GM12878 (cell line): Measurements from ENCODE around the gene EPS8. TPM values are rescaled to one million over a fixed set of nuclear protein-coding genes. Genes with fewer than 3 reads are reported as not detected.

Experiments used
- ATAC-seq: fragments of 200-7000 bp; cut with Tn5 transposase; 3 replicates; pipeline ENCODE4 v1.9.1; 2020; ENCODE audit warnings: mild to moderate bottlenecking, moderate library complexity
- BruUV-seq: library from RNA; stranded (reverse); fragments of 400-500 nt; replicated peaks from 2 replicates; lab custom pipeline; 2021; lab: Mats Ljungman, UMichigan
- CTCF ChIA-PET: fragments of 300-600 bp; sonication (Branson Sonifier 250); formaldehyde crosslinking; extraction: SDS; loops from one replicate; lab custom pipeline; 2021; ENCODE audit warnings: inconsistent platforms; lab: Yijun Ruan, JAX
- POLR2A ChIA-PET: fragments of 350-600 bp; formaldehyde crosslinking; extraction: SDS; loops from one replicate; lab custom pipeline; 2021; ENCODE audit warnings: inconsistent platforms; lab: Charles Lee
- RAD21 ChIA-PET: fragments of 300-600 bp; sonication (Branson Sonifier 250); formaldehyde crosslinking; loops from one replicate; lab custom pipeline; 2023; ENCODE audit warnings: antibody characterized with exemption; ENCODE audit not compliant: unreplicated experiment; lab: Charles Lee
- SMC1A ChIA-PET: fragments of 300-600 bp; sonication (Branson Sonifier 250); formaldehyde crosslinking; loops from one replicate; lab custom pipeline; 2023; ENCODE audit not compliant: unreplicated experiment, uncharacterized antibody; lab: Charles Lee
- DNase-seq: peaks from one replicate; pipeline ENCODE4 v3.0.0-alpha.2; 2011; ENCODE audit warnings: low read depth, low spot score
- FAIRE-seq: peaks from 3 replicates; lab custom pipeline; 2011; peaks lifted over from hg19 to GRCh38; lab: Jason Lieb, UNC
- H2AFZ ChIP-seq: 2 replicates; pipeline ENCODE4 v1.6.0; 2011; ENCODE audit warnings: low read depth, low read length, control low read depth; ENCODE audit not compliant: control insufficient read depth
- H3K27ac ChIP-seq: 2 replicates; pipeline ENCODE4 v1.5.1; 2011; ENCODE audit warnings: control low read depth; ENCODE audit not compliant: control insufficient read depth, insufficient read depth
- H3K27me3 ChIP-seq, 2 experiments: replicated peaks in 1 of 2; 2 replicates each; pipeline versions ENCODE4 v1.6.0 to v1.6.1; 2011; ENCODE audit warnings: low read length in 1 of 2; ENCODE audit not compliant: control insufficient read depth in 2 of 2, insufficient read depth in 2 of 2
- H3K36me3 ChIP-seq, 2 experiments: 2 replicates each; pipeline ENCODE4 v1.5.1; 2011; ENCODE audit warnings: low read length in 1 of 2; ENCODE audit not compliant: control insufficient read depth in 2 of 2, insufficient read depth in 2 of 2
- H3K4me1 ChIP-seq: 2 replicates; pipeline ENCODE4 v1.6.1; 2011; ENCODE audit warnings: mild to moderate bottlenecking, low read length, moderate library complexity, mixed read lengths; ENCODE audit not compliant: control insufficient read depth, insufficient read depth
- H3K4me2 ChIP-seq: 2 replicates; pipeline ENCODE4 v1.6.0; 2011; ENCODE audit warnings: control low read depth; ENCODE audit not compliant: control insufficient read depth, insufficient read depth
- H3K4me3 ChIP-seq: fragments of 200-600 bp; sonication (generic); 2 replicates; pipeline ENCODE4 v1.5.1; 2016
- H3K79me2 ChIP-seq: 2 replicates; pipeline ENCODE4 v1.6.0; 2011; ENCODE audit warnings: low read length; ENCODE audit not compliant: control insufficient read depth, insufficient read depth
- H3K9ac ChIP-seq: 2 replicates; pipeline ENCODE4 v1.8.0; 2011; ENCODE audit warnings: low read length, control low read depth, mixed read lengths; ENCODE audit not compliant: control insufficient read depth, insufficient read depth
- H3K9me3 ChIP-seq: replicated peaks from 3 replicates; pipeline ENCODE4 v1.5.1; 2011; ENCODE audit warnings: mild to moderate bottlenecking, low read length; ENCODE audit not compliant: control insufficient read depth, insufficient read depth
- H4K20me1 ChIP-seq: 2 replicates; pipeline ENCODE4 v1.6.0; 2011; ENCODE audit not compliant: control insufficient read depth, insufficient read depth
- BCLAF1 ChIP-seq: fragments of 450-650 bp; IDR thresholded peaks from 2 replicates; pipeline ENCODE4 v1.6.1; 2017; ENCODE audit warnings: antibody characterized with exemption, mild to moderate bottlenecking, moderate library complexity
- BRCA1 ChIP-seq: IDR thresholded peaks from 2 replicates; pipeline ENCODE4 v1.6.1; 2011; ENCODE audit warnings: low read depth, low read length, improper control_type of control experiment
- MEF2A ChIP-seq: IDR thresholded peaks from 2 replicates; pipeline ENCODE4 v1.6.1; 2011; ENCODE audit warnings: low read depth, mild to moderate bottlenecking, low read length, moderate library complexity; ENCODE audit not compliant: insufficient read depth
- NKRF ChIP-seq: fragments of 450-650 bp; conservative IDR thresholded peaks from 2 replicates; pipeline ENCODE4 v1.6.1; 2017; ENCODE audit warnings: mild to moderate bottlenecking, moderate library complexity
- POLR2A ChIP-seq: IDR thresholded peaks from 2 replicates; pipeline ENCODE4 v1.6.1; 2011; ENCODE audit warnings: low read depth, mild to moderate bottlenecking, low read length
- RAD21 ChIP-seq: IDR thresholded peaks from 2 replicates; pipeline ENCODE4 v1.6.1; 2011; ENCODE audit warnings: mild to moderate bottlenecking, low read depth, low read length, moderate library complexity; ENCODE audit not compliant: insufficient read depth
- RELA ChIP-seq: fragments of 450-650 bp; IDR thresholded peaks from 2 replicates; pipeline ENCODE4 v1.8.0; 2014; ENCODE audit warnings: borderline replicate concordance; ENCODE audit not compliant: partially characterized antibody
- RELB ChIP-seq: fragments of 450-650 bp; IDR thresholded peaks from 2 replicates; pipeline ENCODE4 v1.6.1; 2017; ENCODE audit warnings: low read depth, mild to moderate bottlenecking, moderate library complexity
- SMAD1 ChIP-seq: fragments of 450-650 bp; IDR thresholded peaks from 2 replicates; pipeline ENCODE4 v1.6.1; 2018; ENCODE audit warnings: mild to moderate bottlenecking, low read depth; ENCODE audit not compliant: partially characterized antibody
- SREBF1 ChIP-seq: IDR thresholded peaks from 2 replicates; pipeline ENCODE4 v1.6.1; 2012; ENCODE audit warnings: mild to moderate bottlenecking, low read length
- TARDBP ChIP-seq: IDR thresholded peaks from 2 replicates; pipeline ENCODE4 v1.6.1; 2016; ENCODE audit warnings: borderline replicate concordance
- YY1 ChIP-seq: IDR thresholded peaks from 2 replicates; pipeline ENCODE4 v1.6.1; 2011; ENCODE audit warnings: low read depth, mild to moderate bottlenecking, low read length
- ZNF592 ChIP-seq: fragments of 450-650 bp; IDR thresholded peaks from 2 replicates; pipeline ENCODE4 v1.6.1; 2017; ENCODE audit warnings: mild to moderate bottlenecking, moderate library complexity
- ZNF622 ChIP-seq: fragments of 450-650 bp; IDR thresholded peaks from 2 replicates; pipeline ENCODE4 v1.6.1; 2017; ENCODE audit warnings: mild to moderate bottlenecking, inconsistent platforms
- WGBS: methylation state at CpG from one replicate; pipeline ENCODE4 v1.1.6; 2016; ENCODE audit warnings: low lambda C conversion rate; ENCODE audit not compliant: insufficient replicate concordance, insufficient coverage; ENCODE audit errors: missing lambda C conversion rate; 5-methylcytosine and 5-hydroxymethylcytosine counted together
- in situ Hi-C: fragments of 300-500 bp; cut with MboI; formaldehyde crosslinking; loops from 9 replicates; pipeline ENCODE4 v1.14.3; 2018; ENCODE audit warnings: mixed read lengths
- intact Hi-C: fragments of 100-400 bp; cut with micrococcal nuclease; formaldehyde crosslinking; loops from one replicate; pipeline ENCODE4 v1.14.2; 2022; ENCODE audit not compliant: unreplicated experiment
- polyA plus RNA-seq, 11 experiments: library from polyadenylated mRNA; depleted of rRNA in 4 of 11; unstranded in 6 of 11; stranded (reverse) in 5 of 11; fragments of >200 nt; fragmentation: Nextera tagmentation in 4 of 11; fragmentation: Illumina TruSeq in 1 of 11; extraction: Ambion mirVana in 4 of 11; extraction: Trizol in 1 of 11; gene quantifications; 1 replicate in 1 of 11; 2 replicates in 10 of 11; pipeline versions ENCODE4 v1.2.1 to v1.2.3, GENCODE V29; 2011 to 2016; ENCODE audit warnings: inconsistent platforms in 2 of 11, missing spikeins in 2 of 11, low read depth in 1 of 11
- total RNA-seq, 4 experiments: library from RNA; depleted of rRNA in 3 of 4; stranded (reverse); fragments of >200 nt in 3 of 4; fragmentation: Illumina TruSeq in 1 of 4; extraction: Trizol in 1 of 4; gene quantifications; 2 replicates each; pipeline versions ENCODE4 v1.2.1 to v1.2.3, GENCODE V29; 2013 to 2021

EPS8 gene
- total and polyA plus RNA-seq, 10 of the 15 experiments (the other 5 are each of a cell fraction or from before 2014, with no cell fraction given) = 1.3 to 127 (median 3.4) TPM

GRCh38 chr12:15701206-15701605 is 88.0 kb downstream of the EPS8 start:
- ChIA-PET RAD21 (interaction anchor here (0.9 to 1.0 kb wide), 2 partner anchors 32 to 95 kb away, joined by 3 to 4 read pairs; no protein-coding TSS in a partner anchor), CTCF (no interaction called here), SMC1A (interaction anchor here (0.9 to 1.3 kb wide), 3 partner anchors 12 to 30 kb away, joined by 4 to 5 read pairs (median 4); no protein-coding TSS in a partner anchor), POLR2A (interaction anchor here (0.5 to 1.0 kb wide), 2 partner anchors 30 to 155 kb away, joined by 3 to 4 read pairs; no protein-coding TSS in a partner anchor)
- Histone ChIP-seq H3K9ac (no peak overlapping the region), H3K36me3 (no peaks in the 10 kb centered on the region), H2AFZ (no peak overlapping the region), H3K27me3 (no peaks in the 10 kb centered on the region), H4K20me1 (no peaks in the 10 kb centered on the region), H3K4me1 (no peaks in the 10 kb centered on the region), H3K9me3 (no peaks in the 10 kb centered on the region), H3K4me2 (no peak overlapping the region), H3K27ac (no peak overlapping the region), H3K79me2 (no peaks in the 10 kb centered on the region), H3K4me3 (no peak overlapping the region)
- intact Hi-C loops = loop anchor here (2.0 kb wide), 1 partner anchor 32 kb away; no protein-coding TSS in a partner anchor
- in situ Hi-C loops = no loop called here
- no peak for DNase-seq
- no TSS peak for BruUV-seq
- ATAC-seq = peak; percentile 89
- WGBS = 0% methylated on average over 1 of the region's 1 CpG
- no peak for FAIRE-seq
- no peak for TF ChIP-seq BCLAF1
- TF ChIP-seq TARDBP = no peak
- no peak for TF ChIP-seq RAD21
- TF ChIP-seq ZNF592 = no peak
- no peak for TF ChIP-seq RELB
- no peak for TF ChIP-seq ZNF622
- no peak for TF ChIP-seq SMAD1
- TF ChIP-seq YY1 = no peak
- no peak for TF ChIP-seq POLR2A
- no peak for TF ChIP-seq NKRF
- no peak for TF ChIP-seq BRCA1
- TF ChIP-seq RELA = no peak
- TF ChIP-seq MEF2A = no peak
- no peak for TF ChIP-seq SREBF1
